Endothelial cell of umbilical vein (primary cell): ENCODE data around the gene ZG16.
"Not testable (repeated sequence)": the region's sequence is repeated elsewhere in the genome, so short reads cannot be mapped to it uniquely, and the experiment has no call there.

Source experiments
- CTCF ChIP-seq, 2 donors: IDR thresholded peaks; 1 replicate in 1 of 2; 2 replicates in 1 of 2; pipeline ENCODE4 v1.5.1; 2011; ENCODE audit warnings: low read length in 2 of 2, mild to moderate bottlenecking in 2 of 2, moderate library complexity in 2 of 2, control low read depth in 1 of 2, inconsistent platforms in 1 of 2, low read depth in 1 of 2; ENCODE audit not compliant: insufficient read depth in 1 of 2; ENCODE audit errors: extremely low read depth in 1 of 2
- POLR2A ChIP-seq: IDR thresholded peaks from 2 replicates; pipeline ENCODE4 v1.6.1; 2012; ENCODE audit warnings: low read depth, mild to moderate bottlenecking, control low read depth, low read length
- POLR2AphosphoS5 ChIP-seq: IDR thresholded peaks from 2 replicates; pipeline ENCODE4 v1.6.1; 2012; ENCODE audit warnings: low read depth, mild to moderate bottlenecking, control low read depth, low read length, moderate library complexity; ENCODE audit not compliant: insufficient read depth

- not testable (repeated sequence) for TF ChIP-seq CTCF (IDR thresholded peaks at IDR 0.05; ENCODE audit: extremely low read depth in 1 of 2, insufficient read depth in 1 of 2, low read depth in 1 of 2, low read length in 2 of 2); POLR2A; POLR2AphosphoS5
Observed at GRCh38 chr16:29740630-29741015, 37.4 kb upstream of the ZG16 start.
